ENCODE measurements around the gene C15orf40. TPM values are rescaled to one million over a fixed set of nuclear protein-coding genes. Genes with fewer than 3 reads are reported as not detected.

The C15orf40 gene
- total and polyA plus RNA-seq, 8 donors = 2.3 to 40.9 (median 15.2) TPM

DNA sequence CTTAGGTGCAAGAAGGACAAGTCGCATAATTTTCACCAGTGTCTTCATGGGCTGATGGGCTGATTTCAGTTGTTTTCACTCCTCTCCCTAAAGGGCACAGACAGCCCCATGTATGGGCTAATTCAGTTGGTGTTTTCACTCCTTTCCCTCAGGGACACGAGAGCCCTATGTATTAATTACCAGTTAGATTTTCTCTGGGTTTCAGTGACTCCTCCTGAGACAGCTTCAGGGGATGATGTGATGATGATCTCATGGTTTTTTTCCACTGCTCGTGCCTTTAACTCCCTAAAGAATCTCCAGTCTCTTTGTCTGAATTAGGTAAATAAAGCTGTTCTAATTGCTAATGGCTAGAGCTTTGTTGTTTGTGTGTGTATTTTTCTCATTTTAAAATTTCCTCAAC lies 15.5 kb downstream of the C15orf40 start:
- TF ChIP-seq, protein P1, sequence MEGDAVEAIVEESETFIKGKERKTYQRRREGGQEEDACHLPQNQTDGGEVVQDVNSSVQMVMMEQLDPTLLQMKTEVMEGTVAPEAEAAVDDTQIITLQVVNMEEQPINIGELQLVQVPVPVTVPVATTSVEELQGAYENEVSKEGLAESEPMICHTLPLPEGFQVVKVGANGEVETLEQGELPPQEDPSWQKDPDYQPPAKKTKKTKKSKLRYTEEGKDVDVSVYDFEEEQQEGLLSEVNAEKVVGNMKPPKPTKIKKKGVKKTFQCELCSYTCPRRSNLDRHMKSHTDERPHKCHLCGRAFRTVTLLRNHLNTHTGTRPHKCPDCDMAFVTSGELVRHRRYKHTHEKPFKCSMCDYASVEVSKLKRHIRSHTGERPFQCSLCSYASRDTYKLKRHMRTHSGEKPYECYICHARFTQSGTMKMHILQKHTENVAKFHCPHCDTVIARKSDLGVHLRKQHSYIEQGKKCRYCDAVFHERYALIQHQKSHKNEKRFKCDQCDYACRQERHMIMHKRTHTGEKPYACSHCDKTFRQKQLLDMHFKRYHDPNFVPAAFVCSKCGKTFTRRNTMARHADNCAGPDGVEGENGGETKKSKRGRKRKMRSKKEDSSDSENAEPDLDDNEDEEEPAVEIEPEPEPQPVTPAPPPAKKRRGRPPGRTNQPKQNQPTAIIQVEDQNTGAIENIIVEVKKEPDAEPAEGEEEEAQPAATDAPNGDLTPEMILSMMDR (IDR thresholded peaks at IDR 0.05) = no peak
- TF ChIP-seq EP300 (IDR thresholded peaks at IDR 0.05) (no peak), POLR2AphosphoS5 (IDR thresholded peaks at IDR 0.05) (no peak), POLR2A (IDR thresholded peaks at IDR 0.05) (no peak)
- WGBS, 5 donors = 68 to 77% (median 75%) methylated on average over 3 of the region's 3 CpGs
- no peaks in the 10 kb centered on the region for H3K27me3 ChIP-seq
- no peaks in the 10 kb centered on the region for H3K9me3 ChIP-seq
- no peak overlapping the region for H3K4me3 ChIP-seq
- DNase-seq = no peak
- H3K4me1 ChIP-seq = peaks cover 9 to 13% (median 9%) of the 10 kb centered on the region in 4 donors
- H3K36me3 ChIP-seq = peaks cover 8 to 13% (median 11%) of the 10 kb centered on the region in 4 donors
- H3K27ac ChIP-seq = no peak overlapping the region
- intact Hi-C loops (cut with DNase I; ENCODE audit: low total_unique reads) = no loop called here

DNA sequence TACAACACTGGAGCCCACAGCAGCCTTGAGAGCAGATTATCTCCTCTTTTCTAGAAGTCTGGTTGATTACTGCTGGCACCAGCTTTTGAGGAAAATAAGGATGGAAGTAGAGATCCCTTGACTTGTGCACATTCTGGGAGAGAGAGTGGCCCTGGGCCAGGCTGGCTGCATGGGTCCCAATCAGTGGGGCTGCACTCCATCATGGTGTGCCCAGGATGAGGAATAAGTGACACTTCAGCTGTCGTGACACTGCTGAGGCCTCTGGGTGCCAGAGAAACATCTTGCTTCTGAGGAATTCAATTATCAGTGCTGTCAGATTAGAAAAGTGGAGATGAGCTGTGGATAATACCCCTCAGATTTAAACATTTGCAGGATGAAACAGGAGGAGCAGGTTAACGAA lies 16.4 kb downstream of the C15orf40 start:
- no peaks in the 10 kb centered on the region for H3K27me3 ChIP-seq
- DNase-seq = no peak
- intact Hi-C loops (cut with DNase I; ENCODE audit: low total_unique reads) = no loop called here
- peaks cover 7 to 9% (median 8%) of the 10 kb centered on the region in 4 donors for H3K4me1 ChIP-seq
- no peak overlapping the region for H3K27ac ChIP-seq
- peaks cover 12 to 17% (median 16%) of the 10 kb centered on the region in 4 donors for H3K36me3 ChIP-seq
- no peaks in the 10 kb centered on the region for H3K9me3 ChIP-seq
- H3K4me3 ChIP-seq = no peak overlapping the region
- no peak for TF ChIP-seq POLR2A (IDR thresholded peaks at IDR 0.05)
- TF ChIP-seq, protein P1 (IDR thresholded peaks at IDR 0.05) = no peak
- 73 to 97% (median 90%) methylated on average over 2 of the region's 2 CpGs for WGBS, 5 donors

DNA sequence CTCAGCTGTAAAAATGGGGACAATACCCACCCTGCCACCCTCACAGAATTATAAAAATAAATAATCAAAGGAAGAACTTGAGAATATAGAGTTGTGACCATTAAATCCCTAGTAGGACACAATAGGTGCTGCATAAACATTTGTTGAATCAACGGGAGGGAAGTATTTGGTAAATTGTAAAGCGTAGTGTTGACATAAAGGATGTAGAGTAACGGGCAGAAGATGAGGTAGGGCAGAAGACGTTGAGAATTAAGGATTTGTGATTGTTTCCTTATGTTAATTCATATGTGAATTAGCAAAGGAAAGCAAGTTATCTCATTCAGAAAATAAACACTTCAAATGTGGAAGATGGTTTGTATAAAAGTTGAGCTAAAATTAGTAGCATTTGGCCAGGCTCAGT lies 18.3 kb downstream of the C15orf40 start:
- H3K4me1 ChIP-seq = peaks cover 0 to 5% (median 1%) of the 10 kb centered on the region in 4 donors
- 45 to 57% (median 56%) methylated on average over 4 of the region's 4 CpGs for WGBS, 5 donors
- no peak overlapping the region for H3K4me3 ChIP-seq
- DNase-seq = no peak
- no peaks in the 10 kb centered on the region for H3K9me3 ChIP-seq
- H3K27ac ChIP-seq = no peak overlapping the region
- no peak for TF ChIP-seq EP300 (IDR thresholded peaks at IDR 0.05)
- no peak for TF ChIP-seq POLR2AphosphoS5 (IDR thresholded peaks at IDR 0.05)
- TF ChIP-seq POLR2A (IDR thresholded peaks at IDR 0.05) = no peak
- TF ChIP-seq, protein P1 (IDR thresholded peaks at IDR 0.05) = no peak
- H3K36me3 ChIP-seq = peaks cover 15 to 33% (median 33%) of the 10 kb centered on the region in 4 donors
- H3K27me3 ChIP-seq = no peaks in the 10 kb centered on the region
- intact Hi-C loops (cut with DNase I; ENCODE audit: low total_unique reads) = no loop called here

DNA sequence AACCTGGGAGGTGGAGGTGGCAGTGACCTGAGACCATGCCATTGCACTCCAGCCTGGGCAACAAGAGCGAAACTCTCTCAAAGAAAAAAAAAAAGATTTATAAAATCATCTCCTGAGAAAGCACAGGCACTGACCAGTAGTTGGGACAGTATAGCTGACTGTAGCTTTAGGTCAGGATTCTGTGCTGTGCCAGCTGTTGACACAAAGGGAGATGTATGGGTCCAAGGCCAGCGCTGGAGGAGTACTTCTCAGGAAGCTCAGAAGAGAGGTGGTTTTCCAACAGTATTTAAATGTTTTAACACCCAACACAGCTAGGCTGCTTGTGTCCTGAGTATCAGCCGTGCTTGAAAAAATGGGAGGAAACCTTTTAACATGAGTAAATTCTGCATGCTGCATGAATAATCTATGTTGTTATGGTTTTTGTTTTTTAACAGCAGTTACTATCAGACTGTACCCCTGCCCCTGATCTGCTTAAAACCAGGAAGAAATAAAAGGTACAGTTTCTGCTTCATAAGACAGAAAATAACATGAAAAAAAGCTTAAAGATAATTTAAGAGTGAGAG lies 18.9 kb downstream of the C15orf40 start:
- Histone ChIP-seq H3K36me3 (peaks cover 17 to 38% (median 35%) of the 10 kb centered on the region in 4 donors), H3K4me3 (no peak overlapping the region), H3K9me3 (no peaks in the 10 kb centered on the region), H3K4me1 (peaks cover 0 to 11% (median 6%) of the 10 kb centered on the region in 4 donors), H3K27ac (no peak overlapping the region), H3K27me3 (no peaks in the 10 kb centered on the region)
- WGBS, 5 donors = 87 to 92% (median 90%) methylated on average over 3 of the region's 3 CpGs
- intact Hi-C loops (cut with DNase I; ENCODE audit: low total_unique reads) = no loop called here
- no peak for DNase-seq
- TF ChIP-seq, protein P1 (IDR thresholded peaks at IDR 0.05) = no peak
- TF ChIP-seq EP300 (IDR thresholded peaks at IDR 0.05) (no peak), POLR2AphosphoS5 (IDR thresholded peaks at IDR 0.05) (no peak), POLR2A (IDR thresholded peaks at IDR 0.05) (no peak)
